Stimulated activated CD4-positive, alpha-beta T cell treated with anti-CD3 and anti-CD28 coated beads, Interleukin-1b, Interleukin-23, amount 100 ng/mL, for 4 hours (primary cell): ENCODE measurements around the gene PHACTR1.
"Not testable (repeated sequence)": the region's sequence is repeated elsewhere in the genome, so short reads cannot be mapped to it uniquely, and the experiment has no call there.

ENCODE experiments used
- DNase-seq, 2 donors: peaks; one replicate each; pipeline ENCODE4 v3.0.0-alpha.2; 2020; ENCODE audit warnings: low read depth in 2 of 2

PHACTR1 gene

DNA sequence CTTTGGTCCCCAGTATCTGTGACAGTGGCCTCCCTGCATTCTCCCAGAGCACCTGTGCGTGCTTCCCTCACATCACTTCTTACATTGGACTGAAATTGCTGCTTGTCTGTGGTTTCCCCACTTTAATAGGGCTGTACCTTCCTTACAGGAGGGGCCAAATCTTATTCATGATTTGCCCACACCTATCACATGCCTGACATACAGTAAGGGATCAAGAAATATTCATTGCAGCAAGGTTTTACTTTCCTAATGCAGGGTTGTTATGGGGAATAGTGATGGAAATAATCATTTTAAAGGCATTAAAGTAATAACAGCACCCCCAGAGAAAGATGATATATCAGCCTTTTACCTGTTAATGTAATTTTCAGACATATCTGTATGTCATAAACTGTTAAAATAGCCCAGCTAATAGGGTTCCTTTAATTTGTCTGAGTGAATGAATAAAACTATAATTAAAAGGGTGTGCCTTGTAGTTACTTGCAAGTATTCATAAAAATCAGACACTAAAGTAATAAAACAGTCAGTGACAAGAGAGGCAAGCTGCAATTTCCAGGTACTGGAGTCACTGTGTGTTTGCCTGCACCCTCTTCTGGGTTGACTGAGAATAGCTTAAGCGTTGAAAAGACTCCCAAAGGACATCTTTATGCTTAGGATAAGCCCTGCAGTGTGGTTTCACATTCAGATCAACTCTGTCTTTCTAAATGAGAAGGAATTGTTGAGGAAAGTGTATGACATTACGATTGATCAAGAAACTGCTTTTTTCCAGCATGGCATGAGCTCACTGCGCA is 182.7 kb downstream of the PHACTR1 start:
- no peak for DNase-seq

DNA sequence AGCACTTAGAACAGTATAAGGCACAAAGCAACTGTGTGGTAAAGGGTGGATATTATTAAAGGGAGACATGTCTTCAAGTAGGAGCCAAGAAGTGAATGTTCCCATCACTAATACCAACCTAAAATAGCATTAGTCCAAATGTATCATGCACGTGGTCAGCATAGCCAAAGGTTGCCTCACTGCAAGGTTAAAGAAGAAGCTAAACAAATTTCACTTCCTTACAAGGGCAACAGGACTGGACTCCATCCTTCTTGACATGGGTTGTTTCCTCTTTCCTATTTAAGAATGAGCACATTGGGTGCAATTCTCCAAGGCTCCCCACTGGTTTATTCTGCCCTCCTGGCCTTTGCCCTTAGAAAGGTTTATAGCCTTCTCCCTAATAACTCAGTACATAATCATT is 186.7 kb downstream of the PHACTR1 start:
- no peak for DNase-seq

DNA sequence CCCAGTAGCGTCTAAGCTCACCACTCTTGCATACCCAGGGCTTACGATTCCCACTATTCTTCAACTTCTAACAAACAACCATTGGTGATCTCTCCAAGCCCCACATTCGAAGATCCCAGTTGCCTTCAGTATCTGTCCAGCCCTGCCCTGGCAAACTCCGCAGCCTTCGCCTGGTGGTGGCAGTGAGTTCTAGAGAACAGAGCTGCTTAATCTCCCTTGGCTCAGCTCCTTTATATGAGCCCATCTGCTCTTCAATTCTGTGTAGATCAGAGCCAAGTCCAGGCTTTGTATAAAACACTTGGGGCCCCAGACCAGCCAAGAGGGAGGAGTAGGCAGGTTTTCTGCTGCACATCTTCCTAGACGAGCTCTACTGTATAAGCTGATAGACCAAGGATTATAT is 193.3 kb downstream of the PHACTR1 start:
- no peak for DNase-seq

GRCh38 chr6:12911427-12911826 is 194.9 kb downstream of the PHACTR1 start:
- no peak for DNase-seq

GRCh38 chr6:12913201-12913600 is 196.6 kb downstream of the PHACTR1 start:
- DNase-seq: no peak

GRCh38 chr6:12916006-12916405 is 199.4 kb downstream of the PHACTR1 start:
- DNase-seq: no peak

DNA sequence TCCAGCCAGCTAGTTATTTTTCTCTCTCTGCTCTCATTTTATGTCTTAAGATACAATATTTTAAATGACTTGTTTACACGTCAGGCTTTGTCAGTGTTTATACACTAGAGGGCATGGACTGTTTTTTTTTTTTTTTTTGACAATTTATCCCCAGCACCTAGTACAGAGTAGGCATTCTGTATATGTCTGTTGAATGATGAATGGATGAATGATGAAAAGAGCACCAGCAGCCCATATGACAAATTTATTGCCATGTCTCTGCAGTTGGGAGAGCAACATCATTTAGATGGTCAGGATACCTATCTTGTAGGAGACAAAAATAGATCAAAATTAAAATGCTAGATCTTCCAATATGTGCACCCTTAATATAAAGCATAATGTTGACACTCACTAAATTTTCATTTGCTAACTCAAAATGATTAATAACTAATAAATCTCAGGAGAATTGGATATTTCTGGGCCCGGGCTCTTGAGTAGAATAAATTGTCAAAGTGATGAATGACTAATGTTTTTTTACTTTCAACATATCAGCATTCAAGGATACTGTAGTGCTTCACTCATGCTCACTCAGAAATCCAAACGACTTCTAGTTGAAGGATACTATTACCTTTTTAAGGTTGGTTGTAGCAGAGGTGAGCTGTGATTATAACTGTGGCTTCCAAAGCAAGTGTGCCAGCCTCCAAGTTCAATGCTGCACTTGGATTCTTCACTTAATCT is 200.0 kb downstream of the PHACTR1 start:
- no peak for DNase-seq

GRCh38 chr6:12921467-12921866 is 204.9 kb downstream of the PHACTR1 start:
- DNase-seq: no peak

DNA sequence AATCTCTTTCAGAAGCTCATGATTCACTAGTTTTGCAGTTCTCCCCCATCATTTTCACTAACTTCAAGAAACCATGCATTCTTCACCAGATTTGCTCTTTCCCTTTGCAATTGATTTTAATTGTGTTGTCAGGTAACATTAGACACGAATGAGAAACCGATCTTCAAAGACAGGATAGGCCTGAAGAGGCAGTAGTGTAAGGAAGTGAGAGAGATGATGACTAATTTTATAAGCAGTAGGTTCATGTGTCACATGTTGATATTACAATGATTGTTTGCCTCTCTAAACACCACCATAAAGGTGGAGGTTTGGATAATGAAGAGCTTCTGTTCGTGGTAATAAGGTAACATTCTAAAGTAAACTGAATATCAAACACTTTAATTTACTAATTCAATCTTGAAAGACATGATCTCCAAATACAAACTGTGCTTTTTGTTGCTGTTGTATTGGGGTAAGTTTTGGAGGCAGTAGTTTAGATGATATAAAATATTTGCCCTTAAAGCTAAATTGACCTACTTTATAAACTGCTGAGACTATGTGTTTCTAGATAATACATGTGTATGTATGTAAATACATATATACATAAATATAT is 207.2 kb downstream of the PHACTR1 start:
- DNase-seq: no peak

GRCh38 chr6:12924911-12925310 is 208.3 kb downstream of the PHACTR1 start:
- no peak for DNase-seq

GRCh38 chr6:12927746-12928145 is 211.2 kb downstream of the PHACTR1 start:
- no peak for DNase-seq

- no peak for DNase-seq
Observed at GRCh38 chr6:12929678-12930077, 213.1 kb downstream of the PHACTR1 start.

- DNase-seq: no peak
Observed at GRCh38 chr6:12931639-12932038, 215.1 kb downstream of the PHACTR1 start.

- no peak for DNase-seq
Observed at GRCh38 chr6:12935637-12936036, 219.1 kb downstream of the PHACTR1 start.

DNA sequence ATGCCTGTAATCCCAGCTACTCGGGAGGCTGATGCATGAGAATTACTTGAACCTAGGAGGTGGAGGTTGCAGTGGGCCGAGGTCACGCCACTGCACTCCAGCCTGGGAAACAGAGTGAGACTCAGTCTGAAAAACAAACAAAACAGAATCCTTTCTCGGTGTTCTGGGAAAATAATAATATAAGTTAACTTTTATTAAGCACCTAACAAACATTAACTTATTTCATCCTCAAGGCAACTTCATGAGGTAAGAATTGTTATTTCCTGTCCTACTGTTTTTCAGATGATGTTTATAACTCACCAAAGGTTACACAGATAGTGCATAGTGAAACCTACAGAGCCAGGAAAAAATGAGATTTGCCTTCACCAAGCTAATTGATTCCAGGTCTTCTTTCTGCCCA is 221.4 kb downstream of the PHACTR1 start:
- no peak for DNase-seq

DNA sequence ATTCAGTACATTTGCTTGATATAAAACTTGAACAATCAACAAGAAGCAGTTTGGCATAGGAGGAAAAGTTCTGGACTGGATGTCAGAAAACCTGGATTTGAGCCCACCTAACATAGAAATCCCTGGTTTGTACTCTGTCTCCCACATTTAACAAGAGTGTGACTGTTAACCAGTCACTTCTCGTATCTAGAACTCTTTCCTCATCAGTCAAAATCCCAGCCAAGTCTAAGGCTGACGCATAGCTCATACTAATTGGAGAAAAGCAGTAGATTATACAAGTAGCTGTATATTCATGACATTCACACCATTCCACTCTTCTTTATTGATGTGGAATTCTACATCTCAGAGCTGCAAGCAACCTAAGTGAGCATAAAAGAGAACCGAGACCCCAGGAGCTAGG is 222.7 kb downstream of the PHACTR1 start:
- no peak for DNase-seq

DNA sequence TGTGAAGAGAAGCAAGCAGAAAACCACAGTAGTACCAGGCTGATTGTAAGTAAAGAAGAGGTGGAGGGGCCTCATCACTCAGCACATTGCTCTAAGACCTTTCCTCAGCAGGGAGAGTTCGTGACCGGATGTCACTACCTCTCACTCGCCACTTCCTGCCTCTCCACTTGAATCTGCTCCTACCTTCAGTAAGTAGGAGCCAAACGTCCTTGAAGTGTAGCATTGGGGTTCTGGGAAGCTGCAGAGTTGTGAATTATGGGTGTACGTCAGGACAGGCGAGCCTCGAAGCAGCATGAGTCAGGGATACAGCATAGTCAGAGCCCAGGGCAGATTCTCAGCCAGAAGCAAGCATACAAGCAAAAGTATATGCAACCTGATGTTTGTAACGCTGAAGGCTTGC is 224.9 kb downstream of the PHACTR1 start:
- no peak for DNase-seq

DNA sequence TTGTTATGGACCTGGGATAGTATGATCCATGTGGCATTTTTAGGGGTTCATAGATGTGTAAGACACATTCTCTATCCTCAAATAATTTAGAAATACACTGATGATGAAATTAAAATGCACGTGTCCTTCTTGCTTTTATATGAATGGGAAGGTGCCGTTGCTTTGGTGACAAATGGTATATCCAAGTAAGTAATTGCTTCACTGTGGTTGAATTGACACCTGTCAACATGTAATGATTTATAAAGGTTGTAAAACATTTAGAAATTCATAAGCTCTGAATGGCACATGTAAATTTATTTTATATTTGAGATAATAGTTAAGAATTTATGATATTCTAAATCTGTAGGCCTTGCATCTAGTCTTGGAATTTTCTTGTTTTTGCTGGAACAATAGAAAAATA is 227.0 kb downstream of the PHACTR1 start:
- no peak for DNase-seq

GRCh38 chr6:12944001-12944400 is 227.4 kb downstream of the PHACTR1 start:
- DNase-seq: no peak

DNA sequence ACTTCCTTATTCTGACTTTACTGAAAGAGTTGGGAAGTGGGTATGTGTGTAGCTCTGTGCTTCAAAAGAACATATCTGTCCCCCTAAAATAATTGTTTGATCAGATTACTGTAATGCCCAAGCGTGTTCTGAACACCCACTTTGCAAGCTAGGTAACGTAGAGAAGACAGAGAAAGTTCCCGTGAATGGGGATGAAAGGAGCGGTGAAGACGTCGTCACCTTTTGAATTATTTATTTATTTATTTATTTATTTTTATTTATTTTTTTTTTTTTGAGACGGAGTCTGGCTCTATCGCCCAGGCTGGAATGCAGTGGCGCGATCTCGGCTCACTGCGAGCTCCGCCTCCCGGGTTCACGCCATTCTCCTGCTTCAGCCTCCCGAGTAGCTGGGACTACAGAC is 228.0 kb downstream of the PHACTR1 start:
- DNase-seq: not testable (repeated sequence)

DNA sequence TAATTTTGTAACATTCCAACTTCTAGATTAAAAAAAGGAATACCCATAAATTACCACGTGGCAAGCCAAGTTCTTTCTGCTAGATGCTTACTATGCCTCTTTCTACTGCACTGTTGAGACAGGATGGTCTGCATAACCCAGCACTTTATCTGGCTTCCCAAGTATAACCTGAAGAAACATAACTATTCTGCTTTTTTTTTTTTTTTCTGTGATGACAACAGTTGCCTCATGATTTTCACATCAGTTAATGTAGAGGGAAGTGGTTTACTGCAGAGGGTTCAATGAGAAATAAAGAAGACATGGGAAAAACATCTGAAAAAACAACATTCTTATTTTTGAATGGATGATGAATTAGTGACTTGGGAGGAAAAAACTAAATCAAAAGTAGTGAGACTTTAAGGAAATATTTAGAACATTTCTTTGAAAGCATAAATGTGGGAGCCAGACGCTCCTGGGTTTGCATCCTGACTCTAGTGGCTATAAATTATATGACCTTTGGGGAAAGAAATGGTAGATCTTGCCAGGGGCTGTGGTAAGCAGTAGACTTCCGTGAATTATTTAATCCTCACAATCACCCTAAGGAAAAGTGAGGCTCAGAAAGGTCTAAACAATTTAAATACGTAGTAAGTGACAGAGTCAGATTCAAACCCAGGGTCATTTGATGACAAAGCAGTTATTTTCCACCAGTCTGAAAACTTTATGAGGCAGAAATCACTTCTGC is 230.7 kb downstream of the PHACTR1 start:
- DNase-seq: no peak

DNA sequence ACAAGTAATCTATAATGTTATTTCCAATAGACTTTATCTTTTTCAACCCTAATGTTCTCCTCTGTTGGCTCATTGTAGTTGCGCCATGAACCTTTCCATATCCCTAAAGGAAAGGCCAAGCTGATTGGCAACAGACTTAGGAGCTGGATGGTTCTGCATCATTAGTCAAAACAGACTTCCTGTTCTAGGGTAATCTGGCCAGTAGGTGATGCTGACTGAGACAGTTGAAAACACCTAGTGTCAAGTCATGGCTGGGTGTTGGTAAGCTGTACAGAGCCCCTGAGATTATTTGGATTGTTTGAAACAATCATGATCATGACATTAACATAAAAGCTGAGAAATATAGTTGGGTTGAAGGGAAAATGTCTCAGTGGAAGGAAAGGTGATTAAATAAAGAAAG is 231.4 kb downstream of the PHACTR1 start:
- DNase-seq: no peak
